A673 (cell line): ENCODE results near the gene RNF220. TPM values are rescaled to one million over a fixed set of nuclear protein-coding genes. Genes with fewer than 3 reads are reported as not detected.

ENCODE experiments used
- BruUV-seq: library from RNA; stranded (reverse); fragments of 400-500 nt; replicated peaks from 2 replicates; lab custom pipeline; 2021; lab: Mats Ljungman, UMichigan
- CTCF ChIA-PET: fragments of 300-600 bp; sonication (Branson Sonifier 250); formaldehyde crosslinking; loops from one replicate; lab custom pipeline; 2022; ENCODE audit warnings: antibody characterized with exemption; lab: Charles Lee
- POLR2A ChIA-PET: fragments of 300-600 bp; sonication (Branson Sonifier 250); formaldehyde crosslinking; loops from one replicate; lab custom pipeline; 2022; ENCODE audit warnings: antibody characterized with exemption; ENCODE audit not compliant: low non-redundant PET; lab: Charles Lee
- DNase-seq: peaks from one replicate; pipeline ENCODE4 v3.0.0-alpha.2; 2015; ENCODE audit warnings: low spot score
- H3K27ac ChIP-seq: fragments of 200-600 bp; sonication (generic); 2 replicates; pipeline ENCODE4 v1.5.1; 2016; ENCODE audit warnings: mixed run types, low read depth, mild to moderate bottlenecking, mixed read lengths, antibody characterized with exemption, low read length; ENCODE audit not compliant: poor library complexity, severe bottlenecking
- H3K27me3 ChIP-seq: fragments of 200-600 bp; sonication (generic); replicated peaks from 2 replicates; pipeline ENCODE4 v1.6.1; 2017; ENCODE audit warnings: mixed run types, low read depth, mild to moderate bottlenecking, mixed read lengths, antibody characterized with exemption, low read length; ENCODE audit not compliant: insufficient read depth, poor library complexity
- H3K36me3 ChIP-seq: fragments of 200-600 bp; sonication (generic); 2 replicates; pipeline ENCODE4 v1.6.1; 2016; ENCODE audit warnings: mixed run types, mild to moderate bottlenecking, mixed read lengths, antibody characterized with exemption, low read length; ENCODE audit not compliant: insufficient read depth, poor library complexity, severe bottlenecking
- H3K4me1 ChIP-seq: fragments of 200-600 bp; sonication (generic); 2 replicates; pipeline ENCODE4 v1.6.1; 2017; ENCODE audit warnings: mixed run types, mild to moderate bottlenecking, mixed read lengths, antibody characterized with exemption, low read length; ENCODE audit not compliant: insufficient read depth, poor library complexity, severe bottlenecking
- H3K4me3 ChIP-seq: fragments of 200-600 bp; sonication (generic); 2 replicates; pipeline ENCODE4 v1.5.1; 2016; ENCODE audit warnings: low read depth, mixed run types, mild to moderate bottlenecking, mixed read lengths, low read length; ENCODE audit not compliant: poor library complexity, severe bottlenecking
- H3K9me3 ChIP-seq: fragments of 200-600 bp; sonication (generic); 2 replicates; pipeline ENCODE4 v1.6.1; 2016; ENCODE audit warnings: mixed run types, low read depth, mild to moderate bottlenecking, mixed read lengths, antibody characterized with exemption, low read length; ENCODE audit not compliant: poor library complexity, severe bottlenecking
- EZH2 ChIP-seq: fragments of 200-600 bp; sonication (generic); IDR thresholded peaks from 2 replicates; pipeline ENCODE4 v1.6.1; 2017; ENCODE audit warnings: borderline replicate concordance, low read depth, mild to moderate bottlenecking, mixed read lengths, antibody characterized with exemption, low read length; ENCODE audit not compliant: poor library complexity, severe bottlenecking
- intact Hi-C: fragments of 100-400 bp; cut with micrococcal nuclease; formaldehyde crosslinking; loops from one replicate; pipeline ENCODE4 v1.10.0; 2022; ENCODE audit not compliant: unreplicated experiment
- total RNA-seq: library from RNA; stranded (reverse); gene quantifications from 2 replicates; pipeline ENCODE4 v1.2.3, GENCODE V29; 2021
- TF ChIP-seq, protein P1 (sequence below): fragments of 300-800, 200-600 bp; sonication (generic); conservative IDR thresholded peaks from 2 replicates; pipeline ENCODE4 v1.5.1; 2017; ENCODE audit warnings: low read depth, mild to moderate bottlenecking, antibody characterized with exemption, low read length, moderate library complexity, mixed read lengths

Gene RNF220
- total RNA-seq, 1 experiment from 2014 or later = 80.6 TPM

- Histone ChIP-seq H3K9me3 (no peaks in the 10 kb centered on the region), H3K4me1 (no peaks in the 10 kb centered on the region), H3K27ac (no peak overlapping the region), H3K4me3 (no peak overlapping the region), H3K36me3 (no peaks in the 10 kb centered on the region), H3K27me3 (no peaks in the 10 kb centered on the region)
- ChIA-PET CTCF (no interaction called here), POLR2A (no interaction called here)
- TF ChIP-seq, protein P1, sequence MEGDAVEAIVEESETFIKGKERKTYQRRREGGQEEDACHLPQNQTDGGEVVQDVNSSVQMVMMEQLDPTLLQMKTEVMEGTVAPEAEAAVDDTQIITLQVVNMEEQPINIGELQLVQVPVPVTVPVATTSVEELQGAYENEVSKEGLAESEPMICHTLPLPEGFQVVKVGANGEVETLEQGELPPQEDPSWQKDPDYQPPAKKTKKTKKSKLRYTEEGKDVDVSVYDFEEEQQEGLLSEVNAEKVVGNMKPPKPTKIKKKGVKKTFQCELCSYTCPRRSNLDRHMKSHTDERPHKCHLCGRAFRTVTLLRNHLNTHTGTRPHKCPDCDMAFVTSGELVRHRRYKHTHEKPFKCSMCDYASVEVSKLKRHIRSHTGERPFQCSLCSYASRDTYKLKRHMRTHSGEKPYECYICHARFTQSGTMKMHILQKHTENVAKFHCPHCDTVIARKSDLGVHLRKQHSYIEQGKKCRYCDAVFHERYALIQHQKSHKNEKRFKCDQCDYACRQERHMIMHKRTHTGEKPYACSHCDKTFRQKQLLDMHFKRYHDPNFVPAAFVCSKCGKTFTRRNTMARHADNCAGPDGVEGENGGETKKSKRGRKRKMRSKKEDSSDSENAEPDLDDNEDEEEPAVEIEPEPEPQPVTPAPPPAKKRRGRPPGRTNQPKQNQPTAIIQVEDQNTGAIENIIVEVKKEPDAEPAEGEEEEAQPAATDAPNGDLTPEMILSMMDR = no peak
- TF ChIP-seq EZH2 = no peak
- no peak for DNase-seq
- BruUV-seq = no TSS peak
- intact Hi-C loops = no loop called here
Measured at GRCh38 chr1:44476891-44477290, 71.8 kb downstream of the RNF220 start.

DNA sequence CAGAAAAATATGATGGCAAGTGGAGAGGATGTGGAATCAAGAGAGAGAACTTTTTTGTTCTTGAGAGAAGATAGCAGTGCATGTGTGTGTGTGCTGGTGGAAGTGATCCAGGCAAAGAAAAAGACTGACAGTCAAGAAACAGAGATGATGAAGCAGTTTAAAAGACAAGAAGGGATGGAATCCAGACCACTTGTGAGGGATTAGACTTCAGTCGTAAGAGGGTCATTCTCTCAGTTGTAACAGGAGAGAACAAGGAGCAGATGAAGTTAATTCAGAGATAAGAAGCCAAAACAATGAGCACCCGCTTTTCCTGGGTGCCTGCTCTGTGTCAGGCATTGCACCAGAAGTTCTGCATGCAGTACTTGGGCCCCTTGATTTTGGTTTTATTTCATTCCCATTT is 76.6 kb downstream of the RNF220 start:
- no peak for DNase-seq
- Histone ChIP-seq H3K27me3 (no peaks in the 10 kb centered on the region), H3K4me3 (no peak overlapping the region), H3K4me1 (peaks cover 18% of the 10 kb centered on the region), H3K9me3 (no peaks in the 10 kb centered on the region), H3K36me3 (no peaks in the 10 kb centered on the region), H3K27ac (no peak overlapping the region)
- intact Hi-C loops = no loop called here
- no peak for TF ChIP-seq EZH2
- TF ChIP-seq, protein P1 = no peak
- no TSS peak for BruUV-seq
- ChIA-PET POLR2A (interaction anchor here (0.6 kb wide), 1 partner anchor 230 kb away, joined by 5 read pairs; no protein-coding TSS in a partner anchor), CTCF (interaction anchor here (0.6 kb wide), 1 partner anchor 171 kb away, joined by 3 read pairs; no protein-coding TSS in a partner anchor)

GRCh38 chr1:44483089-44483874 is 78.2 kb downstream of the RNF220 start:
- H3K27me3 ChIP-seq = no peaks in the 10 kb centered on the region
- intact Hi-C loops = no loop called here
- TF ChIP-seq, protein P1 = no peak
- no peak for TF ChIP-seq EZH2
- DNase-seq = no peak
- ChIA-PET POLR2A (no interaction called here), CTCF (no interaction called here)
- H3K27ac ChIP-seq = no peak overlapping the region
- no peaks in the 10 kb centered on the region for H3K9me3 ChIP-seq
- no peak overlapping the region for H3K4me3 ChIP-seq
- no peaks in the 10 kb centered on the region for H3K36me3 ChIP-seq
- BruUV-seq = no TSS peak
- H3K4me1 ChIP-seq = peaks cover 18% of the 10 kb centered on the region
